GM12874 (cell line): ENCODE results near the gene SLC40A1.

Experiments
- TF ChIP-seq, protein P1 (sequence below): IDR thresholded peaks from 2 replicates; pipeline ENCODE4 v1.5.1; 2011; ENCODE audit warnings: low read depth, mild to moderate bottlenecking, control low read depth, low read length, moderate library complexity; ENCODE audit not compliant: insufficient read depth

SLC40A1 gene

DNA sequence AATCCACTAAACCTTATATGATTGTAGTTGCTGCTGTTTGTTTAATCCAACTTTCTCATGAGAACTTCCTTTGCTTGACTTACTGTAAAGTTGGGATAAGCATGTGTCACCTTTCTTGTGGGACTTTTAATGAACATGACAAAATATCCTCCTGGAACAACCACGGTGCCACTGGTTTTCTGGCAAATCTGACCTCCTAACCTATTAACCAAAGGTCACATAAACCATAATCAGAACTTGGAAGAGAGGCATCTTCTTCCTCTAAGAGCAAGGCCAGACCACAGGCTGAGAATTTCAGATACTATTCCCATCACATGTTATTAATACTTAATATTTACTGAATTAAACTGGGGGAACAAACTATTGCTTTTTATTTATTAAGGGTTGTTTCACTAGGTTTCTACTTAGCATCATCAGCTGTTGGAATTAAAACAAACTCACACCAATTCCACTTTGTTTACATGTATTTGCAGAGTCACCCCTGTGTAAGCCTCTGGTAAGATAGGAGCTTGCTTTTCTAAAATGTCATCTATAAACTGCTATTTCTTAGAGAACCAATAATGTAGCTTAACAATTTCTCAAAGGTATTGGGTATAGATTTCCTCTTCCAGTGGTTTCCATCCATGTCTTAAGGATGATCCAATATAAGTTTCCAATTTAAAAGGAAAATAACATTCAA is 2.2 kb downstream of the SLC40A1 start:
- TF ChIP-seq, protein P1, sequence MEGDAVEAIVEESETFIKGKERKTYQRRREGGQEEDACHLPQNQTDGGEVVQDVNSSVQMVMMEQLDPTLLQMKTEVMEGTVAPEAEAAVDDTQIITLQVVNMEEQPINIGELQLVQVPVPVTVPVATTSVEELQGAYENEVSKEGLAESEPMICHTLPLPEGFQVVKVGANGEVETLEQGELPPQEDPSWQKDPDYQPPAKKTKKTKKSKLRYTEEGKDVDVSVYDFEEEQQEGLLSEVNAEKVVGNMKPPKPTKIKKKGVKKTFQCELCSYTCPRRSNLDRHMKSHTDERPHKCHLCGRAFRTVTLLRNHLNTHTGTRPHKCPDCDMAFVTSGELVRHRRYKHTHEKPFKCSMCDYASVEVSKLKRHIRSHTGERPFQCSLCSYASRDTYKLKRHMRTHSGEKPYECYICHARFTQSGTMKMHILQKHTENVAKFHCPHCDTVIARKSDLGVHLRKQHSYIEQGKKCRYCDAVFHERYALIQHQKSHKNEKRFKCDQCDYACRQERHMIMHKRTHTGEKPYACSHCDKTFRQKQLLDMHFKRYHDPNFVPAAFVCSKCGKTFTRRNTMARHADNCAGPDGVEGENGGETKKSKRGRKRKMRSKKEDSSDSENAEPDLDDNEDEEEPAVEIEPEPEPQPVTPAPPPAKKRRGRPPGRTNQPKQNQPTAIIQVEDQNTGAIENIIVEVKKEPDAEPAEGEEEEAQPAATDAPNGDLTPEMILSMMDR = no peak

- TF ChIP-seq, protein P1 = no peak
Observed at GRCh38 chr2:189577121-189577520, 3.5 kb downstream of the SLC40A1 start.

GRCh38 chr2:189576396-189576795 is 4.2 kb downstream of the SLC40A1 start:
- TF ChIP-seq, protein P1 = no peak

DNA sequence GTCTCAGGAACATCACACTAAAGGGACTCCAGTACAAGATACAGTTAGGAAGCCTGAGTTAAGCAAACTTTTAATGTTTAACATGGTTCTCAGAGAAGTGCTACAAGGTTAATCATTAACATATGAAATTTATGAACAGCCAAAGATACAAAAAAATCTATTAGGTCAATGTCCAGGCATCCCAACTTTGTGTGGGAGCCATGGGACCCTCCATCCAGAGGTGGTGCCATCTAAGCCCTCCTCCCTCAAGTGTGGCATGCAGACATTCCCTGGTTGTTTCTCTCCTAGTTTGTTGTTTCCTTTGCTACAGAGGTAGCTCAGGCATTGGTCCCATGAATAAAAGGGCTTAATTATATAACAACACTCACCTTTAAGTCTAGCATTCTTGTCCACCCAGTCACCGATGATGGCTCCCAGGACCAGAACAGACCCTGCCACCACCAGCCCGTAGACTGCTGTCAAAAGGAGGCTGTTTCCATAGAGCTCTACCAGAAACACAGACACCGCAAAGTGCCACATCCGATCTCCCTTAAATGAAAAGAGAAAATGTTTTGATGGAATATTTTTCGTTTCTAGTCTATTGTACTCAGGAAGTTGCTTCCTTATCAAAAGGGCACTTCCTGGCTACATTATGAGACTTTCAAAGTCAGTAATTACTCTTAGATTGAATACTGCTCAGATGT is 5.7 kb downstream of the SLC40A1 start:
- TF ChIP-seq, protein P1 = no peak

DNA sequence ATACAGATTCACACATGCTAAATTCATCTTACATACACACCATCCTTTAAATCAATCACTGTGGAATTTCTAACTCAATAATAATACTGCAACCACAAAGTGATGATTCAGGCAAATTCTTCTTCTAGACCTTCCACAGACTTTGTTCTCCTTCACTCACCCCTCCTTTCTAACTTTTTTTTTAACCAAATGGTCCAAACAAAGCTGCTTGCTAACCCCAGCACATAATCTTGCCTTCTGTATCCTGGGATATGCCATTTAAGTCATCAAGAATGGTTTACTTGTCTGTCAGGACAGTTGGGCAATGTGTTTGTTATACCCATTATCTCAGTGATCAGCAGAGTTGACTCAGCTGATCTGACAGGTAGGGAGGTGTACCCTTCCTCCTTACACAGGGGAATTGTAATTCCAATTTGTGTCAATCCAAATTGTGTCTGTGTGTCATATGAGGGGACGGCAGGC is 10.0 kb downstream of the SLC40A1 start:
- TF ChIP-seq, protein P1 = no peak

DNA sequence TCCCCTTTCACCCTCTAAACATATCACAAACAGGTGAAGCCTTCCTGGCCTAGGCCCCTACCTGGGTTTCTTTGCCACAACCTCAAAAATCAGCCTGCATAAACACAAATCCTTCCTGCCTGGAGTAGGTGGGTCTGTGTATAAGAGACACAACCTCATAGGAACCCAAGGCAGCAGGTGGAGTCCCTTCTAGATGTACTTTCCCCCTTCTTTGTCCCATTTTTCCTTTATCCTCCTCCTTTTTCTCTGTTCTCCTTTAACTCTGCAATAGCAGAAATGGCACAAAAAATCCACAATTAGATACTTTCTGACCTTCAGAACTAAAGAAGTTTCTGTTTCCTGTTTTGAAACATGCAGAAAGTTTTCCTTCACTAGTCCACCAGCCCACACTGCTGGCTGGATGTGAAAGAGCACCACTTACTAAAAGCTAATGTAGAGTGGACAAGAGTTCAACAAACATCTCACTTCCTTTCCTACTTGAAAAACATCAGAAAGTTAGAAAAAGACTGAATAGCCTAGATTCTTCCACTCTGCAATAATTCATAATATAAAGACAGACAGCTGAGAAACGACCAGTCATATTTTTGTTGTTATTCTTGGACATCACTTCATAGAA is 11.2 kb downstream of the SLC40A1 start:
- TF ChIP-seq, protein P1 = no peak

DNA sequence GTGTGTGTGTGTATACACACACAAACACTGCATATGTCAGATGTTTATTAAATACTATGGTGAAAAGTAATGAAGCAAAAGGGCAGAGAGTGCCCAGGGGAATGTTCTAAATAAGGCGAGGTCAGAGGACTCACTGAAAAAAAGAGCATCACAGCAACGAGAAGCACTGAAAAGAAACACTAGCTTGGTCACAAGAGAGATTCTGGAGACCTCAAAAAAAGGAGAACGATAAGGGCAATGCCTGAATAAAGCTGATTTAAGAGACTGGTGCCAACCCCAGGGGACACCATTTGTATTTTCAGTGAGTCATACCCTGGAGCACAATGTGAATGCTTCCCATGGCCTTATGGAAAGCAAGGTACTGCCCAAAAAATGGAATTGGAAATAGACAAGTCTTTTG is 14.5 kb downstream of the SLC40A1 start:
- TF ChIP-seq, protein P1 = no peak
